Measurements from ENCODE around the gene ANKRD44.

The ANKRD44 gene

GRCh38 chr2:197265924-197266323, 44.7 kb downstream of the ANKRD44 start:
- no peaks in the 10 kb centered on the region for H3K9me3 ChIP-seq (ENCODE audit: low read length)
- no peak overlapping the region for H3K4me2 ChIP-seq (ENCODE audit: low read length)
- H3K79me2 ChIP-seq (ENCODE audit: insufficient read depth, low read length): peaks cover 48% of the 10 kb centered on the region
- H3K9me2 ChIP-seq (ENCODE audit: low read depth, low read length): no peaks in the 10 kb centered on the region
- no peak overlapping the region for H3K9ac ChIP-seq (ENCODE audit: low read length)
- H3K4me1 ChIP-seq (ENCODE audit: insufficient read depth, low read length, severe bottlenecking): peaks cover 62% of the 10 kb centered on the region
- H3K27me3 ChIP-seq (ENCODE audit: insufficient read depth, low read length): no peaks in the 10 kb centered on the region
- peaks cover 11% of the 10 kb centered on the region; the same call in 1 of the 2 replicates for H3K36me3 ChIP-seq (ENCODE audit: insufficient read depth, low read length)
- H4K20me1 ChIP-seq (ENCODE audit: insufficient read depth, low read length): no peaks in the 10 kb centered on the region
- H3K4me3 ChIP-seq (ENCODE audit: low read depth, low read length, poor library complexity, severe bottlenecking): no peak overlapping the region
- no peak overlapping the region for H2AFZ ChIP-seq (ENCODE audit: low read length)
- TF ChIP-seq CTCF (IDR thresholded peaks at IDR 0.05; ENCODE audit: low read length): no peak
- TF ChIP-seq EZH2 (IDR thresholded peaks at IDR 0.05; ENCODE audit: borderline replicate concordance, low read length): no peak
- H3K27ac ChIP-seq (ENCODE audit: low read depth, low read length, poor library complexity, severe bottlenecking): no peak overlapping the region
- H3F3A ChIP-seq (ENCODE audit: insufficient read depth, low read length): no peaks in the 10 kb centered on the region

DNA sequence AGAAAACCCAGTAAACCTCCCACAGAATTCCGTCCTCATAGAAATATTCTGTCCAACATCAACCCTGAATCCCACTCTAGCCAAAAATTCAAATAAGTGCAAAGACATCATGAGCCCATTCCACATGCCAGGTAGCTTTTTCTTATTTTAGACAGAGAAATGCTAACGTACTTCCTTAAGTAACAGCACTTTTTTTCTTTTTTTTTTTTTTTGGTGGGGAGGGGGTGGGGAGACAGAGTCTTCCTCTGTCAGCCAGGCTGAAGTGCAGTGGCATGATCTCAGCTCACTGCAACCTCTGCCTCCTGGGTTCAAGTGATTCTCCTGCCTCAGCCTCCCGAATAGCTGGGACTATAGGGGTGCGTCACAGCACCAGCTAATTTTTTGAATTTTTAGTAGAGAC, 45.5 kb downstream of the ANKRD44 start:
- H3K9me3 ChIP-seq (ENCODE audit: low read length): no peaks in the 10 kb centered on the region
- peaks cover 43% of the 10 kb centered on the region for H3K79me2 ChIP-seq (ENCODE audit: insufficient read depth, low read length)

DNA sequence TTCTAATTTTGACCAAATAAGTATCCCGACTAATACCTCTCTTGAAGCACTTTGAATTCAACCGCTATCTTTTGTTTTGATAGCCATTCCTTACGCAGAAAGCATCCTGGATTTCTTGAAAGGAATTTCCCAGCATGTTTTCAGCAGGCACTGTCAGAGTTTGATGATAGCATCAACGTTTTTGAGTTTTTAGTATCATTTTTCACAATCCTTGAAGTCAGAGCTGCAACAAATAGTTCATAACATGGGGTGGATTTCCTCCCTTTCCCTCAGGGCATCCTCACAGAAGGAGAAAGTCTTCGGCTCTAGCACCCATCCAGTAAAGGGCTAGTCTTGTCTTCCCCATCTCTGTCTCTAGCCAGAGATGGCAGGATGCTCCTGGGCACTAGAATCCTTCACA, 46.2 kb downstream of the ANKRD44 start:
- peaks cover 11% of the 10 kb centered on the region; the same call in 1 of the 2 replicates for H3K36me3 ChIP-seq (ENCODE audit: insufficient read depth, low read length)
- H4K20me1 ChIP-seq (ENCODE audit: insufficient read depth, low read length): no peaks in the 10 kb centered on the region
- H3K79me2 ChIP-seq (ENCODE audit: insufficient read depth, low read length): peaks cover 42% of the 10 kb centered on the region
- H3K27me3 ChIP-seq (ENCODE audit: insufficient read depth, low read length): no peaks in the 10 kb centered on the region
- H3K27ac ChIP-seq (ENCODE audit: low read depth, low read length, poor library complexity, severe bottlenecking): no peak overlapping the region
- no peak for TF ChIP-seq CTCF (IDR thresholded peaks at IDR 0.05; ENCODE audit: low read length)
- no peak for TF ChIP-seq EZH2 (IDR thresholded peaks at IDR 0.05; ENCODE audit: borderline replicate concordance, low read length)
- no peak overlapping the region for H3K9ac ChIP-seq (ENCODE audit: low read length)
- no peak overlapping the region for H2AFZ ChIP-seq (ENCODE audit: low read length)
- H3K9me3 ChIP-seq (ENCODE audit: low read length): no peaks in the 10 kb centered on the region
- peaks cover 62% of the 10 kb centered on the region for H3K4me1 ChIP-seq (ENCODE audit: insufficient read depth, low read length, severe bottlenecking)
- H3K9me2 ChIP-seq (ENCODE audit: low read depth, low read length): no peaks in the 10 kb centered on the region
- no peaks in the 10 kb centered on the region for H3F3A ChIP-seq (ENCODE audit: insufficient read depth, low read length)
- no peak overlapping the region for H3K4me2 ChIP-seq (ENCODE audit: low read length)
- no peak overlapping the region for H3K4me3 ChIP-seq (ENCODE audit: low read depth, low read length, poor library complexity, severe bottlenecking)

More for the DNA sequence above, 45.5 kb downstream of the ANKRD44 start:
- no peak overlapping the region for H2AFZ ChIP-seq (ENCODE audit: low read length)
- H4K20me1 ChIP-seq (ENCODE audit: insufficient read depth, low read length): no peaks in the 10 kb centered on the region
- no peaks in the 10 kb centered on the region for H3K27me3 ChIP-seq (ENCODE audit: insufficient read depth, low read length)
- peaks cover 11% of the 10 kb centered on the region; the same call in 1 of the 2 replicates for H3K36me3 ChIP-seq (ENCODE audit: insufficient read depth, low read length)
- TF ChIP-seq EZH2 (IDR thresholded peaks at IDR 0.05; ENCODE audit: borderline replicate concordance, low read length) (no peak), CTCF (IDR thresholded peaks at IDR 0.05; ENCODE audit: low read length) (no peak)
- no peak overlapping the region for H3K4me3 ChIP-seq (ENCODE audit: low read depth, low read length, poor library complexity, severe bottlenecking)
- H3K9me2 ChIP-seq (ENCODE audit: low read depth, low read length): no peaks in the 10 kb centered on the region
- no peaks in the 10 kb centered on the region for H3F3A ChIP-seq (ENCODE audit: insufficient read depth, low read length)
- peaks cover 62% of the 10 kb centered on the region for H3K4me1 ChIP-seq (ENCODE audit: insufficient read depth, low read length, severe bottlenecking)
- H3K9ac ChIP-seq (ENCODE audit: low read length): no peak overlapping the region
- no peak overlapping the region for H3K27ac ChIP-seq (ENCODE audit: low read depth, low read length, poor library complexity, severe bottlenecking)
- no peak overlapping the region for H3K4me2 ChIP-seq (ENCODE audit: low read length)
